ENCODE results near the gene STX8.

- TF ChIP-seq EZH2 (IDR thresholded peaks at IDR 0.05; ENCODE audit: insufficient read depth, low read length) (no peak), CTCF (IDR thresholded peaks at IDR 0.05; ENCODE audit: insufficient read depth, low read depth, low read length) (no peak)
Measured at GRCh38 chr17:9435165-9435564, 140.5 kb downstream of the STX8 start.

Data from astrocyte (in vitro differentiated cells and primary cell).